Glomerular endothelial cell (primary cell): ENCODE data around the gene NEUROD4. TPM values are rescaled to one million over a fixed set of nuclear protein-coding genes. Genes with fewer than 3 reads are reported as not detected.

Source experiments
- DNase-seq: peaks from one replicate; pipeline ENCODE4 v3.0.0-alpha.2; 2011; ENCODE audit warnings: low read depth, low spot score; ENCODE audit errors: extremely low read depth
- total RNA-seq: library from RNA; depleted of rRNA; stranded (reverse); fragments of >200 nt; gene quantifications from 2 replicates; pipeline ENCODE4 v1.2.3, GENCODE V29; 2015

The NEUROD4 gene
- total RNA-seq, 1 donor from 2014 or later = not detected

DNA sequence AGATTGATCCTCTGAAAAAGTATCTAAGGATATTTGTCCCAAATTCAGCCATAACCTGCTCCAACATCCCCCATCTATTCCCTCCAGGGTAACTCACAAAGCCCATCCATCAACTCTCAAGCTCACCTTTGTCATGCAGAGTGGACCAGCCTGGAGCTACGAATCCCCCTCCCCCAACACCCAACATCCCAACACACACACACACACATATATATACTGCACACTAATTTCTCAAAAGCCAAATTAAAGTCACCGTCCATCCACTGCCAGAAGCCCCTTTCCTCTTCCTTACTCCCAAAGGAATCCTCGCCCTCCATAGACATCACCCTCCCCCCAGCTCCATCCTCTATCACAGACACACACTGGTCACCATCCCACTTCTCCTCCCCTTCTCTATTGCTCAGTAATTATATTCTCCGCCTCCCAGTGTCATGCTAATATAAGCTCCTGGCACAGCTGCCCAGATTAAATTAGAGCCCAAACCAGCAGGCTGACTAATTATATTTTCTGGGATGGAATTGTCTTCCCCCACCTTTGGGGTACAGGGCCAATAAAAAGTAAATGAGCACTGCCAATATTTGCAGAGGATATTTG, 21.7 kb upstream of the NEUROD4 start:
- DNase-seq = no peak

DNA sequence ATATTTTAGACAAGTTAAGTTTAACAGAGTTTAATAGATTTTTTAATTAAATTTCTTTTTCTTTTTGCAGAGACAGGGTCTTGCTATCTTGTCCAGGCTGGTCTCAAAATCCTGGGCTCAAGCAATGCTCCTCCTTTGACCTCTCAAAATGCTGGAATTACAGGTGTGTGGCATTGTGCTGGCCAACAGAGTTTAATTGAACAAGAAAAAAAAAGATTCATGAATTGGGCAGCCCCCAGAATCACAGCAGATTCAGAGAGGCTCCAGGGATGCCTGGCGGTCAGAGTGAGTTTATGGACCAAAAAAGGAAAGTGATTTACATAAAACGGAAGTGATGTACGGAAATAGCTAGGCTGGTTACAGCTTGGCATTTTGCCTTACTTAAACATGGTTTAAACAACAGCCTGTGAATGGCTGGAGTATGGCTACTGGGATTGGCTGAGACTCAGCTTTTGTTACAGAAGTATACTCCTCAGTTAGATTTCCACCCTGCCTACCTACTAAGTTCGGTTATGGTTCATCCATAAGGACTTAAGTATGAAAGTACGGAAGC, 20.7 kb upstream of the NEUROD4 start:
- no peak for DNase-seq

DNA sequence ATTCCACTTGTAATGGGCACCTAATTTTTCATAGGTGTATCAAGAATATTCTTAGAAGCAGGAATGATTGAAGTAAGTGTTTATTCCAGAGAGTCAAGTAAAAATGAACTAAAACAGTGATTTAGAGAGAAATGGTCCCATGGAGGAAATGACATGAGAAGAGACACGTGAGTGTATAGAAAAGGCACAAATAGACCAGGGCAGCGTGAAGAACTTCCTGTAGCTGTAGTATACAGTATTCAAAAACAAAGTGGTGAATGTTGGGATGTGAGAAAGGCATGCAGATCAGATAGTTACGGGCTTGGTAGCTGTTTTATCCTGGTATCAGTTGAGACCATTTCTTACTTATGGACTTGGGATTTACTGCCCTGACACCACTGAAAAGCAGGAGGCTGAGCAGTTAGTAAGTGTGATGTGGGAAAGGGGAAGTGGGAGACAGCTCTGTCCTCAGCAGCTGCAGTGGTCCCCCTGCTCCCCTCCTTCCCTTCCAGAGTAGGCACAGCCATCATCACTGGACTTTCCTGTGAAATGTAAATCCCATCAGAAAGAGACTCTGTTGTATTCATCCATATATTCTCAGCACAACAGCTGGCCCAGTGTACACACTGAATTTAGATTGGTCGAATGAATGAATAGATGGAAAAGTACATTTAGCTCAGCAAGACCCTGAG, 18.4 kb upstream of the NEUROD4 start:
- DNase-seq = no peak

DNA sequence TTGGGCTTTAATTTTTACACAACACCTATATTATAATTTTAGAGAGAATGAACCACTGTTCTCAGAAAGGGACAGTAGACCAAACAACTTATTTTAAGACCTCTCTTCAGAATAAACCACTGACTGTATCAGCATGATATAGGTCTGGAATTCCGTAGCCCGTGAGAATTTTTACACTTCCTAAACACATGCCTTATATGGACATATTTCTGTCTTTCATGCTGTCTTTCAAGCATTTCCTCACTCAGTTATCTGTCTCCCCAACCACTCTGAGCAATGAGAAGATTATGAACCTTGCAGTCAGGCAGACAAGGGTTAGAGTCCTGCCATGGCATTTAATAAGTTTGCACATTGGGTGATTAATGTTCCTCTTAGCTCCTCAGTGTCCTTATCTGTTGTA, 17.4 kb upstream of the NEUROD4 start:
- DNase-seq = no peak

- no peak for DNase-seq
Observed at GRCh38 chr12:55008944-55009585, 10.7 kb upstream of the NEUROD4 start.

DNA sequence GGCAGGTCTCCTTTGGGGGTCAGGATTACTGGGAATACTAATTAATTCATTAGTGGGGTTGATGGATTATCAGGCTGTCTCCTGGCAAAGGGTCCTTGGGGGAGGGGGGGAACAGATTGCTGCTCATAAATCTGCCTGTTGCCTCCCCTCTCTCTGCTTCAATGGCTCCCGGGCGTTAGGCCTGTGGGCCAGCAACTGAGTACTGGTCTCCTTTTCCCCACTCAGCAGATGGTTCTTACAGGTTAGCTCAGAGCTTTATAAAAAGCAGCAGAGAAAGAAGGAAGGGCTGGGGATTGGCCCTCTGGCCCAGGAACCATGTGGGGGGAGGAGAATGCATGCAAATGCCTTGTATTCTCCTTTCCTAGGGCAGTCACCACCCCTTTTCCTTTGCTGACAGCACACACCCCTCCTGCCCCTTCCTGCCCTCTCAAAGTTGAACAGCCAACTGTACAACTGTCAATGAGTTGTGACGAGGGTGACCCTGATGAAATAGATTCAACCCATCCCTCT, 2.3 kb upstream of the NEUROD4 start:
- no peak for DNase-seq

DNA sequence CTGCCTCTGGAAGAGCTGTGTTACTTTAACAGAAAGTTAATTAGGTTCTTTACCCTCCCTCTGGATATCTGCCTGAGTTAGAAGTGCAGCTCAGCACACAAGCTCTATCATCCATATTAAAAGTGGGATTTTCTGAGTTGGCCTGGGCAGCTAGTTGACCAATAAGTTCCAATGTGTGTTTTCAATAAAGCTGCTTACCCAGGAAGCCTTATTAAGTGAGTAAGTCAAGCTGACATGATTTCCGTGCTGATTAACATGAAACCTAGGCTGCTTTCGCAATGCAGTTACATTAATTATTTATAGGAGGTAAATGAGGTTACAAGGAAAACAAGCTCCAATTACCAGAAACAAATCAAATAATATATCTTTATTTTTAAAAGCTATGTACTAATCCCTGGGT, 4.8 kb downstream of the NEUROD4 start:
- DNase-seq = no peak

GRCh38 chr12:55025508-55025907, 5.7 kb downstream of the NEUROD4 start:
- DNase-seq = no peak

DNA sequence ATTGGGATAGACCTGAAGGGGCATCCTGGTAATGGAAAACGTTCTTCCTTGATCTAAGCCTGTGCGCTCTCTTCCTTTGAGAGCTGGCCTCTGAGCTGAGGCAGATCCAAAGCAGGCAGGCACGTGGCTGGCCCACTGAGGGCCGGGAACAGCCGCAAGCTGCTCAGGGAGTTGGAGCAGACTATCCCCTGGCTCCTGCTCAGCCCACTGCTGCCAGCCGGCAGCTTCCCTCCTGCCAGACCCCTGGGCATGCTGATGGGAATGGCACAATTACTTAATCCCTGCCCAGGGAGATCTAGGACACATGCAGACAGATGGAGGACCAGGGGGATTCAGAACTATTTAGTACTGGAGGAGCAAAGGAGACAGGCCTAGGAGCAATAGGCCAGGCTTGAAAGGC, 14.4 kb downstream of the NEUROD4 start:
- DNase-seq = no peak

DNA sequence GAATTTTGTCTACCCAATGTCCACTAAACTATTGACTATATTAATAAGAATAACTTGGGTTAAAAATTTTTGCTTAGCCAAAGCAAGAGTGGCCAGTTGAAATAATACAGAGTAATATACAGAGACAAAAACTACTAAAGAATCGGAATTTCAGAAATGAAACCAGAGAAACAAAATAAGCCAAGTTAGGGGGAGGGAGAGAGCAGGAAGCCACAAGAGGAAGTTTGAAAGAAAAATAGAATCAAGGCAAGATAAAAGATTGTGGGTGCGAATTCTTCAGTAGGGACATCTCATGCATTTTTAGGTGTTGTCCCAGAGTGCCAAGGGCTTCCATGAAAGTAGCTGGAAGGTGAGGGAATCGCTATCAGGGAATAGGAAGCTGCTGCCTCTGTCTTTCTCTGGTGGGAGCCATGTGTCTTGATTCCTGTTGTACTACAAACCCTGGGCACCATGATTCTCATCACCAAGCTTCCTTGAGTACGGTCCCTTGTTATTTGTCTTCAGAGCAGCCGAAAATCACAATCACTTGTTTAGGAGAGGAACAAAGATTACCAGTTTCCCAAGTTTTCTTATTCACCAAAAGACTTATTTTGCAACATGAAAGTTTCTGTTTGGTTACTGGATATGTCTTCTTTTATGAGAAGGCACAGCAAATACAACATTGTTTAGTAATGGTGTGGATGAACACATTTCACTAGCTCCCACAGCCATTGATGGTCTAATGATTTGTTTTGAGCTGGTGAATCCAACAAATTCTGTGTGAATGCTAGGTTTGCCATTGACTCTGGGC, 16.7 kb downstream of the NEUROD4 start:
- DNase-seq = no peak

DNA sequence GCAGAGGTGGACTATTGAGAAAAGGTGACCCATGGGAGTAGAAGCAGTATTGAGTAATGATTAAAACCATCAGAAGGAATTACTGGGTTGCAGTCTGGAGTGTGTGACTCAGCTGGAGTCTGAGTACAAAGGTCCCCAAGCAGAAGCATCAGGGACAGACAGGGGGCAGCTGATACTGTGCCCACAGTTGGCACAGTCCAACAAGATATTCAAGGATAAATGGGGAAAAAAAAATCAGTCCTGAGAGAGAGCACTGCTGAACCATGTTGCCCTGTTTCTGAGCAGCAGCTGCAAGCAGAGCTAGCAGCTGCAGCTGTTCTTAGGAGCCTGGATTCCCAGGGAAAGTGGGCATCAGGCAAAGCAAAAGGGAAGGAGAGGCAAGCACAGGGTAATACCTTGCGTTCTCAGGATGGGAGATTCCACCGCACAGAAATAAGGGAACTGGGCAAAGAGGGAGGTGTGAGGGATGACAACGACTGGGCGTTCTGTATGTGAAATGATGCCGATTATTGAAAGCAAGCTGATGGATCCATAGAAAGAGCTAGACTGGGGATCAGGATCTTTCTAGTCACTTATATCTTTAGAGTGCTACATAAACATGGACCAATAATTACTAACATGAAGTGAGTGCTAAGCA, 17.7 kb downstream of the NEUROD4 start:
- no peak for DNase-seq

DNA sequence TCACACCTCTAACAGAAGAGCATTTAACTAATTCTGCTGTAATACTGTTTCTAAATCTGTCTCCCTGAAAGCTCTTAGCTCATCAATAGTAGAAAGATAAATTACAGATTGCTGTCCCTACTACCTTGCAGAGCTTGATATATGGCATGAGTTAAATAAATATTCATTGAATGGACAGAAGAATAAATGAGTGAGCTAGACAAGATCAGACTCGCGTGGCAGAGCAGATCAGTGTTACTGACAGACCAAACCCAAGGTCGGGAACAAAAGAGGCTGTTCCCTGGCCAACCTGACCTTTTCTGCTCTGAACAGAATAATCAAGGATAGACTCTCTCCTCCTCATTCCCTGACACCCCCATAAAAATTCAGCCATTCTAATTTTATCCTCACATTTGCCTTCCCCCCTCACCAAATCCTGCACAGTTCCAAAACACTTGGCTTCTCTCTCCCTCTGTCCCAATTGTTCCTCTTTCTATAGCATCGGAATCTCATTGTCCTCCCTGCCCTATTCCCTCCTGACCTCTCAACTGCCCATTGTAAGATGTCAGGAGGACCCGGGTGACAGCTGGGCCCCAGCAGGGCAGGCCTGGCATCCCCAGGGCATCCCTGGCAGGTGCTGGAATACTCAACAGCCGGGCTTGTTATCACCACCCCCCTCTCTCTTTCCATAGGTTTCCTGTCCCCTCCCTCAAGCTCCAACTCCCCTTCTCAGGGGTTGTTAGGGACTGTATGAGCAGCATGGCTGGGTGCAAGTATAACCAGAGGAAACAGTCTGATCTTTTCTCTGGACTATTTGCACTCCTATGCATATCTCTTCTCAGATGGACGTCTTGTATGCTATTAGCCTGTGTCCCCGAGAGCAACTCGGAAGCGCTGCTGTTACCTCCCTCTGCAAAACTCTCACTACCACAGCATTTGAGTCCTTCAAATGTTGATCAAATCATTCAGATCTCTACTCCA, 19.9 kb downstream of the NEUROD4 start:
- DNase-seq = no peak

GRCh38 chr12:55041345-55042055, 21.7 kb downstream of the NEUROD4 start:
- DNase-seq = no peak

- DNase-seq = no peak
Observed at GRCh38 chr12:55043542-55043941, 23.8 kb downstream of the NEUROD4 start.

DNA sequence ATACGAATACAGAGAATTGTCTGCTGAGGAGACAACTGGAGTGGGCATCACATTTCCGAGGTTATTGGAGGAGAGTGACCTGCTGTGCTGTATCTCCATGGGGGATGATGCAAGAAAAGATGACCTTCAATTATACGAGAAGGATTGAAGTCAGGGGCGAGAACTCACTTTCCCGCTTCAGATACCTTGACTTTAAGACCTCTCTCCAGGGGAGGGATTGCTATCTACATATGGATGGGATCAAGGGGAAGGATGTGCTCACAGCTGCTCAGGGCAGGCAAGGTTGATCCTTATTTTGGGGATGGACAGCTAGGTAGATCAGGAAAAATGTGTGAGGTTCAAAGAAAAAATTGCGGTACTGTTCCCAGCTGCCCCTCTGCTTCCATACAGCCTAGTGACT, 24.4 kb downstream of the NEUROD4 start:
- no peak for DNase-seq

DNA sequence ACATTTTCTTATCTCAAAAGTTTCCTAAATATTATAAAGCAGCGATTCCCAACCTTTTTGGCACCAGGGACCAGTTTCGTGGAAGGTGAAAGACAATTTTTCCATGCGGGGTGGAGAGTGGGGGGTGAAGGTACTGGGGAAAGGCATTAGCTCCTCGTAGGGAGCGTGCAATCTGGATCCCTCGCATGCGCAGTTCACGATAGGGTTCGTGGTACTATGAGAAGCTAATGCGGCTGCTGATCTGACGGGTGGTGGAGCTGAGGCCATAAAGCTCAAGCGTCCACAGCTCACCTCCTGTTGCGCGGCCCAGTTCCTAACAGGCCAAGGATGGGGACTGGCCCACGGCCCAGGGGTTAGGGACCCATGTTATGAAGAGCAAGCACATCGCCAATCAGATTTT, 29.9 kb downstream of the NEUROD4 start:
- no peak for DNase-seq

DNA sequence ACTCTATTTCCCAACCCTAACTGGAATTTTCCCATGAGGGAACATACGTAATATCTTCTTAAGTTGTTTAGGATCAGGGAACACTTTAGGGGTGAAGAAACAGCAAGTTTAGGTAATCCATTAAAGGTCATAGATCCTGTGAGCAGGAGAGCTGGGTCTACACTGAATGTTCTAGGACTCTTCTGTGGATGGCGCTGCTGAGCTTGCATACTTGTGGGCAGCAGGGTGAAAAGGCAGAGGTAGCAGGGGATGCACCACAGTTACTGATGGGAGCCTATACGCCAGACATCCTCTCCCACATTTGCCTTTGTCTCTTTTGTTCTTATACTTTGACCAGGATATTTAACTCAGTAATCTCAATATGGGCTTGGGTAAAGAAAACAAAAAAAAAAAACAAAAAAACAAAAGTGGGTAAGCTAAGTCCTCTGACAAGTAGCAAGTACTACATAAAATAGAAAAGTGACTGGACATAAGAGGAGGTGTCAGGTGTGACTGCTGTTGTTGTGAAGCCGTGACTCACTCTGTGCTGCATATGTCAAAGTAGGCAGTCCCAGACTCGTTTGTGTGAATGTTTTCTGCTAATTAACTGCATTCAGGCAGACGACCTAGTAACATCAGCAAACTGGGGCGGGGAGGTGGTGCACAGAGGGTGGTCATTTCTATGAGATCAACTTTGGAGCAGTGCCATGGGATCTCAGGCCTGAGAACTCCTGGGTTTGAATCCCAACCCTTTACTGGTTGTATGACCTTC, 31.6 kb downstream of the NEUROD4 start:
- DNase-seq = no peak

- DNase-seq = no peak
Observed at GRCh38 chr12:55057481-55057880, 37.7 kb downstream of the NEUROD4 start.
